Endothelial cell (in vitro differentiated cells): ENCODE results near the gene FAM193B. TPM values are rescaled to one million over a fixed set of nuclear protein-coding genes. Genes with fewer than 3 reads are reported as not detected.

Experiments
- DNase-seq: peaks from one replicate; pipeline ENCODE4 v3.0.0; 2021; ENCODE audit warnings: low spot score
- H3K27ac Mint-ChIP-seq: one replicate; pipeline ENCODE4 v1.8.0; 2021; ENCODE audit warnings: mixed read lengths, inconsistent platforms; ENCODE audit not compliant: unreplicated experiment
- H3K27me3 Mint-ChIP-seq: one replicate; pipeline ENCODE4 v1.8.0; 2021; ENCODE audit warnings: mild to moderate bottlenecking, moderate library complexity, mixed read lengths, inconsistent platforms; ENCODE audit not compliant: unreplicated experiment
- H3K36me3 Mint-ChIP-seq: one replicate; pipeline ENCODE4 v1.8.0; 2021; ENCODE audit warnings: mild to moderate bottlenecking, low read depth, mixed read lengths, inconsistent platforms; ENCODE audit not compliant: unreplicated experiment
- H3K4me1 Mint-ChIP-seq: one replicate; pipeline ENCODE4 v1.8.0; 2021; ENCODE audit warnings: mild to moderate bottlenecking, mixed read lengths, inconsistent platforms; ENCODE audit not compliant: unreplicated experiment
- H3K4me3 Mint-ChIP-seq: one replicate; pipeline ENCODE4 v1.8.0; 2021; ENCODE audit warnings: mild to moderate bottlenecking, mixed read lengths, inconsistent platforms; ENCODE audit not compliant: unreplicated experiment
- H3K9me3 Mint-ChIP-seq: one replicate; pipeline ENCODE4 v1.8.0; 2021; ENCODE audit warnings: mixed read lengths, inconsistent platforms; ENCODE audit not compliant: unreplicated experiment
- total RNA-seq: library from RNA; stranded (reverse); fragmentation: NEBNext Ultra II Directional; extraction: Animal tissue kit (Norgen Biotek cat#: 25700); gene quantifications from one replicate; pipeline ENCODE4 v1.2.1, GENCODE V29; 2021; ENCODE audit not compliant: unreplicated experiment
- TF ChIP-seq, protein P1 (sequence below): fragments of 200-600 bp; sonication (generic); IDR thresholded peaks from one replicate; pipeline ENCODE4 v1.5.0; 2021; ENCODE audit warnings: antibody characterized with exemption; ENCODE audit not compliant: unreplicated experiment

FAM193B gene
- total RNA-seq, 1 donor from 2014 or later, result 97.6 TPM

GRCh38 chr5:177526191-177526590, 28.2 kb downstream of the FAM193B start:
- H3K27me3 Mint-ChIP-seq, result peaks cover 6% of the 10 kb centered on the region
- TF ChIP-seq, protein P1, sequence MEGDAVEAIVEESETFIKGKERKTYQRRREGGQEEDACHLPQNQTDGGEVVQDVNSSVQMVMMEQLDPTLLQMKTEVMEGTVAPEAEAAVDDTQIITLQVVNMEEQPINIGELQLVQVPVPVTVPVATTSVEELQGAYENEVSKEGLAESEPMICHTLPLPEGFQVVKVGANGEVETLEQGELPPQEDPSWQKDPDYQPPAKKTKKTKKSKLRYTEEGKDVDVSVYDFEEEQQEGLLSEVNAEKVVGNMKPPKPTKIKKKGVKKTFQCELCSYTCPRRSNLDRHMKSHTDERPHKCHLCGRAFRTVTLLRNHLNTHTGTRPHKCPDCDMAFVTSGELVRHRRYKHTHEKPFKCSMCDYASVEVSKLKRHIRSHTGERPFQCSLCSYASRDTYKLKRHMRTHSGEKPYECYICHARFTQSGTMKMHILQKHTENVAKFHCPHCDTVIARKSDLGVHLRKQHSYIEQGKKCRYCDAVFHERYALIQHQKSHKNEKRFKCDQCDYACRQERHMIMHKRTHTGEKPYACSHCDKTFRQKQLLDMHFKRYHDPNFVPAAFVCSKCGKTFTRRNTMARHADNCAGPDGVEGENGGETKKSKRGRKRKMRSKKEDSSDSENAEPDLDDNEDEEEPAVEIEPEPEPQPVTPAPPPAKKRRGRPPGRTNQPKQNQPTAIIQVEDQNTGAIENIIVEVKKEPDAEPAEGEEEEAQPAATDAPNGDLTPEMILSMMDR, result no peak
- no peak overlapping the region for H3K27ac Mint-ChIP-seq
- H3K9me3 Mint-ChIP-seq, result no peaks in the 10 kb centered on the region
- H3K4me1 Mint-ChIP-seq, result no peaks in the 10 kb centered on the region
- H3K36me3 Mint-ChIP-seq, result peaks cover 22% of the 10 kb centered on the region
- H3K4me3 Mint-ChIP-seq, result no peak overlapping the region
- DNase-seq, result no peak

DNA sequence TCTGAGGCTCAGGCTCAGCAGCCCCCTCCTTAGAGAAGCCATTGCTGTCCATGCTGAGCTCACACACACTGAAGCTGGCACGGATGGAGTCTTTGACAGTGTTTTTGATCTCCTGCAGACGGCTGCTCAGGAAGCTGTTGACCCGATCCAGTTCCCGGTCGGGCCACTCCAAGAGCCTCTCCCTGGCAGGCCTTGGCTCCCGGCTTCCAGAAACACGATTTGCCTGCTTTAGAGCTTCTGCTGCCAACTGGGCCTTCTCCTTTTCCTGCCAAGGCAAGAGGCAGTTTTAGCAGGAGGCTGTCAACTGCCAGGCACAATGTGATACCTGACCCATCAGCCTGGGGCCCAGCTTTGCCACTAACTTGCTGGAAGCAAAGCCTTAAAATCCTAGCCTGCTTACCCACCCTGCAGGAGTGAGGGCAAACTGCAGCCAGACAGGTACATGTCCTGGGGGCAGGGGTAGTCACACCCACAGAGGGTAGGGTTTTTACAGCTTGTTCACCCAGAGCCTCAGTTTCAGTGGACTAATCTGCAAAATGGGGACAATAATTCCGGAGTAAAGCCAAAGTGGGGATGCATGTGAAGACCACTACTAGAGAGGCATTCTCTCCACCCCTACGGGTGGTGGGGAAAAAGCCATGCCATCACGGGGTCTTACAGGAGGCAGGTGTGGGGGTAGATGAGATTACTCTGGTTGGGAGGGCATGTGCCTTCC, 29.3 kb downstream of the FAM193B start:
- no peak for DNase-seq
- peaks cover 21% of the 10 kb centered on the region for H3K36me3 Mint-ChIP-seq
- H3K9me3 Mint-ChIP-seq, result no peaks in the 10 kb centered on the region
- peak overlapping the region; percentile 31 for H3K4me3 Mint-ChIP-seq
- no peaks in the 10 kb centered on the region for H3K4me1 Mint-ChIP-seq
- TF ChIP-seq, protein P1, result no peak
- H3K27ac Mint-ChIP-seq, result peak overlapping the region; percentile 42
- peaks cover 2% of the 10 kb centered on the region for H3K27me3 Mint-ChIP-seq

GRCh38 chr5:177524539-177524900, 29.8 kb downstream of the FAM193B start:
- no peaks in the 10 kb centered on the region for H3K9me3 Mint-ChIP-seq
- DNase-seq, result no peak
- H3K27me3 Mint-ChIP-seq, result peaks cover 2% of the 10 kb centered on the region
- no peak overlapping the region for H3K4me3 Mint-ChIP-seq
- H3K27ac Mint-ChIP-seq, result no peak overlapping the region
- peaks cover 23% of the 10 kb centered on the region for H3K36me3 Mint-ChIP-seq
- H3K4me1 Mint-ChIP-seq, result no peaks in the 10 kb centered on the region
- TF ChIP-seq, protein P1, result no peak

GRCh38 chr5:177523711-177524538, 30.4 kb downstream of the FAM193B start:
- TF ChIP-seq, protein P1, result no peak
- DNase-seq, result no peak
- Mint-ChIP-seq H3K36me3 (peaks cover 24% of the 10 kb centered on the region), H3K9me3 (no peaks in the 10 kb centered on the region), H3K27me3 (no peaks in the 10 kb centered on the region), H3K27ac (no peak overlapping the region), H3K4me3 (no peak overlapping the region), H3K4me1 (no peaks in the 10 kb centered on the region)
